Stimulated activated CD8-positive, alpha-beta memory T cell treated with anti-CD3 and anti-CD28 coated beads, Interleukin-7, amount 100 ng/mL, for 4 hours (primary cell): Measurements from ENCODE around the gene GCLC.
"Not testable (repeated sequence)": the region's sequence is repeated elsewhere in the genome, so short reads cannot be mapped to it uniquely, and the experiment has no call there.

Source experiments
- DNase-seq, 2 donors: peaks; one replicate each; pipeline ENCODE4 v3.0.0-alpha.2; 2020; ENCODE audit warnings: low read depth in 2 of 2

Gene GCLC

DNA sequence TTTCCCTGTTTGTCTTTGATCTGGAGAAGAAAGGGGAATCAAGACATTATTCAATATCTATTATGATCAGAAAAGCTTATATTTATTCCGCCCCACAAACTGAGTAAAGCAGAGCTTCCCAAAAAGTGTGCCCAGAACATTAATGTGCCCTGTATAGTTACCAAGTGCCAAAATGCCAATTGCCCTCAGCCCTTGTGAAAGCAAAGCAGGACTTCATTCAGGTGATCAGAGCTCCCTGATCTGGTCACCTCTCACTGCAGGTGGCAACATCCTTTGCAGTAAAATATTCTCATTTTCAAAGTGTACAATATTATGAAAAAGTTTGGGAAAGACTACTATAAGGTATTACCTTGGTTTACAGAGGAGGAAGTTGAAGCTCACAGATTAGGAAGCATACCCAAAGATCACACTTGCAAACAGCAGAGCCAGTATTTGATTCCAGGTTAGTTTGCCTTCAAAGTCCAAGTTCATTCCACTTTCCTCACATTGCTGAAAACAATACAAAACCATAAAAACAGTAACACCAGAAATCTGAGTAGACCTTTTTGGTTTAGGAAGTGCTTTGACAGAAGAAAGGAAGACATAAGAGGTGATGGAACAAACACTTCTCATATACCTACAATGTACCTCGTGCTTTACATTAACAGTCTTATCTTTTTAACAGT is 19.6 kb upstream of the GCLC start:
- DNase-seq = no peak

- no peak for DNase-seq
These were observed 12.2 kb upstream of the GCLC start for GRCh38 chr6:53556986-53557715.

DNA sequence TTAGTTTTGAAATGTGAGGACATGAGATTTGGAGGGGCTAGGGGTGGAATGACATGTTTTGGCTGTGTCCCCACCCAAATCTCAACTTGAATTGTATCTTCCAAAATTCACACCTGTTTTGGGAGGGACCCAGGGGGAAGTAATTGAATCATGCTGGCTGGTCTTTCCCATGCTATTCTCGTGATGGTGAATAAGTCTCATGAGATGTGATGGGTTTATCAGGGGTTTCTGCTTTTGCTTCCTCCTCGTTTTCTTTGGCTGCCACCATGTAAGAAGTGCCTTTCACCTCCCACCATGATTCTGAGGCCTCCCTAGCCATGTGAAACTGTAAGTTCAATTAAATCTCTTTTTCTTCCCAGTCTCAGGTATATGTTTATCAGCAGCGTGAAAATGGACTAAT is 8.7 kb upstream of the GCLC start:
- DNase-seq = not testable (repeated sequence)

DNA sequence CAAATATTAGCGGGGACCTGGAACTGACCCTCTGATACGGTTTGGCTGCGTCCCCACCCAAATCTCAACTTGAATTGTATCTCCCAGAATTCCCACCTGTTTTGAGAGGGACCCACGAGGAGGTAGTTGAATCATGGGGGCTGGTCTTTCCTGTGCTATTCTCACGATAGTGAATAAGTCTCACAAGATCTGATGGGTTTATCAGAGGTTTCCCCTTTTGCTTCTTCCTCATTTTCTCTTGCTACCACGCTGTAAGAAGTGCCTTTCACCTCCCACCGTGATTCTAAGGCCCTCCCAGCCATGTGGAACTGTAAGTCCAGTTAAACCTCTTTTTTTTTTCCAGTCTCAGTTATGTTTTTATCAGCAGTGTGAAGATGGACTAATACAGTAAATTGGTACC is 6.8 kb upstream of the GCLC start:
- DNase-seq = not testable (repeated sequence)

DNA sequence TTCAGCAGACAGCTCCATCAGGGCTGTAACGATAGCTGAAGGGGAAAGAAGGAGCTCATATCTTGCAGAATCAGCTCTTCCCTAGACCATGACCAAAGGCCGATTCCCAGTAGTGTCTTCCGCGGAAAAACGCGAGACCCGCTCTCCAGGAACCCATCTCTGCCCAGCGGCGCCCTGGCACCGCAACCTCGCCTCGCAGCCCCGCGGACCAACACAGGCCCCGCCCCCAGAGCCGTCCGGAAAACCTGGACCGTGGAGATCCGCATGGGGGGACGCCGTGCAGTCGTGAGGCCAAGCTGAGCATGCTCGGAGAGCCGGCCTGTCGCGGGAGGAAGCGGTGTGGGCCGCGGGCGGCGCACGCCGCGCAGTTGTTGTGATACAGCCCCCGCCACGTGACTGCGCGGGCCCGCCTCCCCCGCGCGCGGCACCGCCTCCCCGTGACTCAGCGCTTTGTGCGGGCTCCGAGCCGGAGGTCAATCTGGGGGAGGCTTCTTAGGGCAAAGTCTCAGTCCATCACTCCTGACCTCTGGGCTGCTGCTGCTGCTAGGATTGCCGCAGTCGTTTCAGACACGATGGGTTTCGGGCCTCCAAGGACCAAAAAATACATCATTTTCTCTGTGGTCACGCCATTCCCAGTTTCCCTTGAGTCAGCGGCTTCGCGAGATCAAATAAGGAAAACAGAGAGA is 3.1 kb upstream of the GCLC start:
- DNase-seq = peak; percentile 91 to 95

- no peak for DNase-seq
These were observed 2.4 kb upstream of the GCLC start for GRCh38 chr6:53547166-53547810.

- no peak for DNase-seq
These were observed 1.4 kb upstream of the GCLC start for GRCh38 chr6:53546281-53546680.

DNA sequence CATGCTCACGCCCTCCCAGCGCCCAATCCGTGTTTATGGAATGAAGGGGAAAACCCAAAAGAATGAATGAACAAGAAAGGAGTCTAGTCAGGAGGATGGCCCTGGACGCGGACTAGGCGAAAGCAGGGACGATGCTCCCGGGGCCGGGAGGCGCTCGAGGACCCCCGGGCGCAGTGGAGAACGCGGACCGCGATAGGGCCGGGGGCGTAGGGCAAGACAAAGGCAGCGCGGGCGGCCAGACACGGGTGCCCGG is 758 bp downstream of the GCLC start:
- DNase-seq = no peak

DNA sequence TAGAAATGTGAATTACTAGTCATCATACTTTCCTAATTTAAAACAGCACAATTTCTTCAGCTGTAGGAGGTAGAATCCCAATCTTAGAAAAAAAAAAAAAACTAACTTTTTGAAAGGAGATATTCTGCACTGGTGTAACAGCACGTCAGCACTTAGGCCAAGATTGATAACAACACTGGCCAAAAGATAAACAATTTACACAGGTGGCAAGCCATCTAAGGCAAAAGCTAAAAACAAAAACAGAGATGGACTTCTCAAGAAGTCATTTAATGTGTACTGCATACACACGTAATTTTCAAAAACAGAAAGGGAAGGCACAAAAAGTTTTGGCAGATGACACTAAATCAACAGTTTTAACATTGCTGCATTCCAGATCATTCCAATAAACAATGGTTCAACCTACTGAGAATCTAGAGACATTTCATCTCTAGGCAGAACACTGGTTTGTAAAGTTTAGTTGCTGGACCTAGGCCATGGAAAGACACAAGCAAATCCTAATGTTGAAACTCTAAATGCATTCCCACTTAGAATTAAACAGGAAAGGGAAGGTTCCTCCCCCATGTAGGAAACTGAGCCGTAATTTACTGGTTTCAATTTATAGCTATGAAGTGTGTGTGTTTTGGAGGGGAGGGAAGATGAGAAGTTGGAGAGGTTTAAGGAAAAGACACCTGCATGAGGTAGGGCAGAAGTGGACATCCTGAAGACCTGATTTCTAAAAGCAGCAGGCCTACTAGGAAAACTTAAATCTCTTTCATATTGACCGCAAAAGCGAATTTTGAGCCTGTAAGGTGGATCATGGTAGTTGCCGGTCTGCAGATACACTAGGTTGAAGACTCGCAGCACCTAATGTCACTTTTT is 1.3 kb downstream of the GCLC start:
- no peak for DNase-seq

DNA sequence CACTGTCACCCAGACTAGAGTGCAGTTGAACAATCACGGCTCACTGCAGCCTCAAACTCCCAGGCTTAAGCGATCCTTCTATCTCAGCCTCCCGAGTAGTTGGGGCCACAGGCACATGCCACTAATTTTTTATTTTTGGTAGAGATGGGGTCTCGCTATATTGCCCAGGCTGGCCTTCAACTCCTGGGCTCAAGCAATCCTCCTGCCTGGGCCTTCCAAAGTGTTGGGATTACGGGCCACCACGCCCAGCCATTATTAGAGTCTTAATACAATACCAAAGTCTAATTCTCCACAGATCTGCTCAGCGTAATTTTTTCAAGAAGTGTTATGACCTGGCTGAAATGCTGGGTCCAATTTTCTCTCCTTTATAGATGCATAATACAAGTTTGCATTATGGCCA is 3.0 kb downstream of the GCLC start:
- DNase-seq = no peak

- no peak for DNase-seq
These were observed 4.7 kb downstream of the GCLC start for GRCh38 chr6:53540129-53540692.

- DNase-seq = no peak
These were observed 5.3 kb downstream of the GCLC start for GRCh38 chr6:53539561-53539960.

GRCh38 chr6:53536561-53536960 is 8.3 kb downstream of the GCLC start:
- DNase-seq = no peak

GRCh38 chr6:53532942-53533341 is 12.0 kb downstream of the GCLC start:
- DNase-seq = no peak

GRCh38 chr6:53532061-53532797 is 12.7 kb downstream of the GCLC start:
- DNase-seq = no peak

DNA sequence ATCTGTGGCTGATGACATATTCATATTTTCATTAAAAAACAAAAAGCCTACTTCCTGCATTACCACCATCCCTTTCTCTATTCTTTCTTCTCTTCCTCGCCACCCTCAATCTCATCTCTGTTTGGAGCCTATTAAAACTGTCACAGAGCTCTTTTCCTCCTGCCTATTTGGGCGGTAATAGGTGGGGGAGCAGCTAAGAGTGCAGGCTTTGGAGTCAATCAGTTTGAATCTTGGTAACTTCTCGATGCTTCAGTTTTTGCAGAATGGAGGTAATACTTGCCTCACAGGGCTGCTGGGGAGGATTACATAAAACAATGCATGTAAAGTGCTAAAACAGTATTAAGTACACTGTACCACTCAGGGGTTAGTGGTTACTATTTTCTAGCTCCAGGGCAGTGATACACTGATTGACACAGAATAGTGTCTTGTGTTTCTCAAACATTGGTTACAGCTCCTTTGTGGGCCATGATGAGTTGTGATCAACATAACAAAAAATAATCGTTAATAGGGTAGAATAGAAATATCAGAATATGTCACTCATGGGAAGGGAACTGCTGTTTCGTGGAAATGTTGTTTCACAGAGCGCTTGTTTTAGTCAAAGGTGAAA is 14.0 kb downstream of the GCLC start:
- DNase-seq = no peak

DNA sequence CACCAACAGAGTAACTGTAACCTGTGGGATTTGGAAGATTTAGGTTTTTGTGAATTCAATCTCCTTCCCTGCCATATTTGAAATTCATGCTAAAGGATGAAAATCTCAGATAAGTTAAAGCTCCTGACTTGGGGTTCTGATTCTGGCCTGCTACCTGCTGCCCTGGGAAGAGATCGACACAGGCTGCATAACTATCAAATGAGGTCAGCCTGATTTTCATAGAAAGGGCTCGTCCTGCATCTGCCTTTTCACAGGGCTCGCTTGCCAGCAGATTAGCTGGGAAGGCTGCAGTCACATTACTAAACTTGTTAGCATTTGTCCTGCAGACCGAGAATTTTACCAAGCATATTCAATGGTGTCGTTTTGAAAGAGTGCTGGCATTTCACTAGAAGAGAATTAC is 14.6 kb downstream of the GCLC start:
- no peak for DNase-seq

DNA sequence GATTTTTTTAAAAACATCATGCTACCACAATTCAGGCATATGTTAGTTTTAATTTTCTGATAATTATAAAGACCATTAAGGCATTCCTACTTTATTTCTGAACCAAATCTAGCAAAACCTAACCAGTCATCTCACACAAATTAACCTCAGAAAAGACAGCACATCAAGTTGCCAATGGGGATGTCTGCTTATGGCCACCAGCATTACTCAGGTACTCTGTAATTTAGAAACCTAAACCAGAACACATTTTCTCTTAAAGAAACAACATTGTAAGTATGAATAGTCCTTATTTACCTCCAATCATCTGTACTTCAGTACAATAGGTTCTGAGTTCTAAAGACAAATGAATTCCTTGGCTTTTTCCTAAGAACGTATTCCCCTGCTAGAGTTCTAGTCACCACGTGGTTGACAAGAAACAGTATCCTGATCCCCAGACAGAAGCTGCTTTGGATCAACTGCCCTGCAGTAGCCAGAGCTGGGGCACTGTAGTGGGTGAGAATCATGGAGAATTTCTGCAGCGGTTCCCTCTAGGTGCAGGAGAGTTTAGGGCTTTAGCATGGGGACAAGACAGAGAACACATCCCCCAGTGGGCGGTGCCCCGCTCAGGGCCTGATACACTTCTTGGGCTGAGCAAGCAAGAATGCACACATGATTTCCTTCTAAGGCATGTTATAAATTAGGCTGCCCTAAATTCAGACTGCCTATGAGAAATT is 15.4 kb downstream of the GCLC start:
- no peak for DNase-seq

DNA sequence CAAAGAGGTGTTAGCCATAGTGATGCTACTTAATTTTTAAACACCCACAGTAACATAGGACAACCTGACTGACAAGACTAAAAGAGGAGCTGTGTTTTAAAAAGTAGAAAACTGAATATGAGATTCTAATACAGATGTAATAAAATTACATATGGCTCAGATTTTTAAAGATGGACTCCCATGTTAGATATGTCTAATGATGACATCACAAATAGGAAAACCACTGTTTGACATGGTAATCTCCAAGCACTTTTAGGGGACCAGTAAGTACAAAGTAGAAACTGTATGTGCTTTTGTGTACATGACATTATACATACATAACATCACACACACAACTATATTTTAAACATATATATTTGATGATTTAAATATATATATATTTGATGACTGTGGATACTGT is 16.8 kb downstream of the GCLC start:
- DNase-seq = no peak

DNA sequence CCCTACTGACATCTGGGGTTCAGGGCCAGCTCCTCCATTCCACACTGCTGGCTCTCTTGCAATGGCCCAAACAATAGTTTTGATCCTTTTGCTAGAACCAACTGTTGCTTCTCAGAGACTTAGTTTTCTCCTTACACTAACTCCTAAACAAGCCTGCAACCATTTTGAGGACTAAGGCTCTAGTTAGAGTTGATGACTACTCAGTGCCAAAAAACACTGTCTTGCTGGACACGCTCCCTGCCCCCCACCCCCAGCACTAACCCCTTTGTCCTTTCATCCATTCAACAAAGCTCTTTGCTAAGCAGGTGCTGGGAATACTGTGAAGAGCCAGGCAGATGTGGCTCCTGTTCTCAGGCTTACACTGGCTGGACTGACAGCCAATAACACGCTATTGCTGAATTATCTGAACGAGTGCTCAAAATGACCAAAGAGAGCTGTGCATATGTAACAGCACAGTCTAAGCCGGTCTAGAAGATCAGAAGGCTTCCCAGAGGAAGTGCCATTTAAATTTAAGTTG is 17.6 kb downstream of the GCLC start:
- no peak for DNase-seq
